Stimulated activated naive CD4-positive, alpha-beta T cell (primary cell): ENCODE measurements around the gene PGR.

Experiments
- DNase-seq, 6 experiments: peaks; one replicate each; lab custom pipeline; 2025; lab: John Stamatoyannopoulos, UW

Gene PGR

GRCh38 chr11:101129203-101129943, at the start of gene PGR:
Gene PGR, minus strand, starts transcription at chr11:101129813. Its CDS starts 743 bp downstream, at chr11:101129070.
- DNase-seq: no peak

- DNase-seq: no peak
Observed at GRCh38 chr11:101176381-101176780, 46.8 kb upstream of the PGR start.

GRCh38 chr11:101169944-101170343, 40.3 kb upstream of the PGR start:
- DNase-seq: no peak

- no peak for DNase-seq
Observed at GRCh38 chr11:101166038-101166437, 36.4 kb upstream of the PGR start.

- no peak for DNase-seq
Observed at GRCh38 chr11:101158119-101158518, 28.5 kb upstream of the PGR start.

- DNase-seq: no peak
Observed at GRCh38 chr11:101138245-101138930, 8.8 kb upstream of the PGR start.

- no peak for DNase-seq
Observed at GRCh38 chr11:101133190-101133589, 3.6 kb upstream of the PGR start.

GRCh38 chr11:101128571-101129202, 926 bp downstream of the PGR start:
- DNase-seq: no peak

GRCh38 chr11:101127699-101128570, 1.7 kb downstream of the PGR start:
- DNase-seq: no peak

GRCh38 chr11:101127197-101127698, 2.4 kb downstream of the PGR start:
- no peak for DNase-seq

- DNase-seq: no peak
Observed at GRCh38 chr11:101126551-101127196, 2.9 kb downstream of the PGR start.

GRCh38 chr11:101115671-101116160, 13.9 kb downstream of the PGR start:
- no peak for DNase-seq

- DNase-seq: no peak
Observed at GRCh38 chr11:101113540-101113939, 16.1 kb downstream of the PGR start.

- DNase-seq: no peak
Observed at GRCh38 chr11:101104716-101105115, 24.9 kb downstream of the PGR start.

- no peak for DNase-seq
Observed at GRCh38 chr11:101103433-101103832, 26.2 kb downstream of the PGR start.

GRCh38 chr11:101100601-101101000, 29.0 kb downstream of the PGR start:
- DNase-seq: no peak

GRCh38 chr11:101096036-101096704, 33.4 kb downstream of the PGR start:
- DNase-seq: no peak

- no peak for DNase-seq
Observed at GRCh38 chr11:101091781-101092180, 37.8 kb downstream of the PGR start.

GRCh38 chr11:101090679-101091270, 38.8 kb downstream of the PGR start:
- no peak for DNase-seq

- no peak for DNase-seq
Observed at GRCh38 chr11:101083335-101083734, 46.3 kb downstream of the PGR start.
